ENCODE data around the gene GLI3.

GLI3 gene

GRCh38 chr7:41992881-41993867, 243.8 kb downstream of the GLI3 start:
- no peak for DNase-seq

GRCh38 chr7:41984888-41985287, 252.1 kb downstream of the GLI3 start:
- no peak for DNase-seq

DNA sequence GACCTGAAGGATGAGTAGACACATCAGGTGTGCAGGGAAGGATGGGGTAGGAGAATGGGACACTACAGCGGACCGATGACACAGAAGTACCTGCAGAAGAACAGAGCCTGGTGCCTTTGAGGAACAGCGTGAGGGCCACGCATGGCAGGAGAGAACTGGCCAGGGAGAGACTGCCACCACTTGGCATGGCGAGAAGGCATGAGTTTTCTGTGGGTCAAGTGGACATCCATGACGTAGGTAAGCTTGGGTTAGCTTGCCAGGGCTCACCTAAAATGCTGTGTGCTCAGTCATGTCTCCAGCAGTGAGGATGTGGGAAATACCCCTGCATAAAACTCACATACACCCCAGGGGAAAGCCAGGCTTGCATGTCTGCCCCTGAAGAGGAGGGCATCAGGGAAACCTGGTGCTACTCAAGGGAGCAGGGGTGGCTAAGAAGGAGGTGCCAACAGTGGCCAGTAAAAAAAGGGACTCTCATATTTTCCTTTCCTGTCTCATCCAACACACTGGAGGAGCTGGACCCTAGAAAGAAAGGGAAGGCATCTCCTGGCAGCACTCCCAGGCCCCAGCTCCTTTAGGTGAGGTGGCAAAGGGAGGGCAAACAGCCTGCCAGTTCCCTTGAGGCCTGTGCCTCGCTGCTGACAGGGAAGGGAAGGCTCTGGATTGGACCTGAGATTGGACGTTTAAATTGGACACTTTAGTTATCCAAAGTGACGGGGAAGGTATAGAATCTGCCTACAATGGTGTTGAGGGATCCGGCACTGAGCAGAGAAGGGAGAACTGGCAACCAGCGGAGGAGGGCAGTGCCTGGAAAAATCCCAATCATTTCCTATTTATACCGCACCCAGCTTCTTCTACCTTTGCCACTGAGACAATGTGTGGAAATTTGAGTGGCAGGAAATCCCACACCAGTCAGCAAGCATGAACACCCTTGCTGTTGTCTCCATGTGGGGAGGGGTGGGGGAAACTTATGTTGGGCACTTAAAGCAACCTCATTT, 255.7 kb downstream of the GLI3 start:
- no peak for DNase-seq

DNA sequence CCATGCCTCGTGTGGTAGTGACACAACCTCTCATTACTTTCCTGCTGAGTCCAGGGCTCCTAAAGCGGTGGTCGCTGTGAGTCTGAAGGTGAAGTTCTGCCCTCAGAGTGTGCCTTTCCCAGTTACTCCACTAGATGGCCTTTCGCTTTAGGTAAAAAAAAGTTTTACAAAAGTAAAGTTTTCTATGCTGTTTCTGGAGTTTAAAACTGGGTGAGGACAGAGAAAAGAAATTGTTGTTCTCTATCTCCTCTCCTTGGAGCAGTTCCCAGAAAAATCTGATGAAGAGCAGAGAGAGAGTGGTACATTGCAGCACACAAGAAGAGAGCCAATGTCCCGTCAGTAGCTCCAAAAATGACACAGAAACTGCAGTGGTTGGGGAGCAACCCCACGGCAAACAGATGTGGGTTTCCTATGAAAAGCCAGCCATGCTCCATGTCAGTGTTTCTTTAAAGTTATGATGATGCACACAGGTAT, 257.1 kb downstream of the GLI3 start:
- no peak for DNase-seq

GRCh38 chr7:41978858-41979257, 258.2 kb downstream of the GLI3 start:
- no peak for DNase-seq

DNA sequence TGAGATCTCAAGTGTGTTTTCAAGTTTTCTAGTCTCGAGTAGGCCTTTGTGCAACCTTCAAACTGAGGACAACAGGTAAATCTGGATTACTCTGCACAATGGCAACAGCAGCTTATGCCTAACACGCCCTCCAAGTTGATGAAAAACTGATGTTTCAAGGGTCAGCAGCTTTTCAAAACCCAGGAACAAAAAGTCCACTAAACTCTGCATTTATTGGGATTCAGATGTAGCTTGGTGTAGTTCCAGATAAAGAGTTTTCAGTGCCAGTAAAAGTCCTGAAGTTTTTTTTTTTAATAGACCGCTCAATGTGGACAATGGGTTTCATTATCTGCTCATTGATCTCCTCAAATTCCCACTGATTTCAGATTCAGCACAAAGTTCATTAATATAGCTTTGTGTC, 259.3 kb downstream of the GLI3 start:
- DNase-seq, result no peak

DNA sequence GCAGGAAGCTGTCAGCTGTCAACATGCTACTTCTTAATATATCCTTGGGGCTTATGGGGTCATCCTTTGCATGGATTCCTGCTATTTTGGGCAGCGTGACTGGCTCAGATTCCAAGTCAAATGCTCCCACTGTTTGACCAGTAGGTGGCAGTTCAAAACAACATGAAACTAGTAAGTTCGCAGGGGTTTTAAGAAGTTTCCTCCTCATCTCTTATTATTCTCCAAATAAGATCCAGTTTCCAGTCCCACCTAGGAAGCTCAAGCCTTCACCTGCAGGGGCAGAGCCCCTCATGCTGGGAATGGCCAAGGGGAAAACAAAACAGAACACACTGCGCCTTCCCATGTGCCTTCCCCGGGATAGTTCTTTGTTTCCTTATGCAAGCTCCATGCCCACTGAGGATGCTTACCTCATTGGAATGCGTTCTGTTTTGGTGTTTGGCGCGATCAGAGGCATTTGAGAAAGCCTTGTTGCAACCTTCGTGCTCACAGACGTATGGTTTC, 259.8 kb downstream of the GLI3 start:
- DNase-seq, result peak in 1 of 2 experiments; percentile 34

DNA sequence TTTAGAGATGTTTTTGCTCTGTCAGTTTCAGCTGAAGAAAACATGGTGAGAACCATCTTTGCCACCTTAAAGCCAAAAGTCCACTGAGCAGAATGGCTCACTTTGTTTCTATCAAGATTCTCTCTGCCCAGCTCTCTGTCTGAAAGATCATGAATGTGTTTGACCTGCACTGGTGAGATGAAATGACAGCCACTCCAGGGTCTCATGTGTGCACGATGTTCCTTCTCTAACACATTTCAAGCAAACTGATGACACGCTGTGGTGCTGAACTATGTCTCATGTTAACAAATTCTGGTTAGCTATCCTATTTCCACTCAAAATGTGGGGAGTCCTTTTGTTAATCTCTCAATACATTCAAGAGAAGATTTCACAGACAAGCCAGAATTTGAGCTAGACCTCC, 260.6 kb downstream of the GLI3 start:
- no peak for DNase-seq

DNA sequence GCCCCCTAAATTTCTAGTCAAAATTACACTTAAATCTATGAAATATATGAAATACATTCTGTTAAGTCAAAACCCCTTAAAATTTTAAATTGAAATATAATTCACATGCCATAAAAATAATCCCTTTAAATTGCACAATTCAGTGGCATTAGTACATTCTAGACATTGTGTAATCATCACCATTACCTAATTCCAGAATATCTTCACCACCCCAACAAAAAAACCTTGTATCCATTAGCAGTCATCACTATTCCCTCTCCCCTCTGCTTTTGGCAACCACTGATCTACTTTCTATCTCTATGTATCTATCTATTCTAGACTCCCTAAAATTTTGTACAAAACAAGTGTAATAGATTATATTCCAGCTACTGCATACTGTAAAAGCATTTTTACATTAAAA, 261.2 kb downstream of the GLI3 start:
- DNase-seq, result no peak

DNA sequence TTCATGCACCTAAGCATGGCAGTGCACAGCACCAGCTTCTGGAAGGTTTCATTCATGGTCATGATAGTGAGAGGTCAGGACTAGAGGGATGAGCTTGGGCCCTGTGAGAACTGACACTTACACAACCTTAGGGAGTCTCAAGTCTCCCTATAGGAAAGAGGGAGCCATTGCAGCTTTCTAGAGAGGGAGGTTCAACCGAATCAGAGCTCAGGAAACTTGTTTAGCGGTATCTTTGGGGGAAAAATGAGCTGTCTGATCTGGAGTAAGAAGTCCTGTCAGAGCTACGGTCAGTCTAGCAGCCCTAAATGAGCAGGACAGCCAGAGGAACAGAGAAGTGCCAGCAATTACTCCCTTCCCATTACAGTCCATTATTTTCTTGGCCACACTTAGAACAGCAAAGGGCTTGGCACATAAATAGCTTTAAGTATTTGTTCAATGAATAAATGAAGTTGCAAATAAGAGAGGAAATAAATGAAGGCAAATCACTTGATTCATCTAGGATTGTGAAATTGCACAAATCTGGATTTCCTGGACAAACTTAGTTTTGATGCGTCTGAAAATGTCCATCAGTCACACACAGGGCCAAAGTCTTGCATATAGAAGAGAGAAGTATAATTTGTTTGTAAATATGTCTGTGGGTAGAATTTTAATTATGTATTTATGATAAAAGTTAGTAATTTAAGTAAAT, 262.0 kb downstream of the GLI3 start:
- DNase-seq, result no peak

- DNase-seq, result no peak
Observed at GRCh38 chr7:41973202-41973730, 263.7 kb downstream of the GLI3 start.

- no peak for DNase-seq
Observed at GRCh38 chr7:41972776-41973175, 264.2 kb downstream of the GLI3 start.

DNA sequence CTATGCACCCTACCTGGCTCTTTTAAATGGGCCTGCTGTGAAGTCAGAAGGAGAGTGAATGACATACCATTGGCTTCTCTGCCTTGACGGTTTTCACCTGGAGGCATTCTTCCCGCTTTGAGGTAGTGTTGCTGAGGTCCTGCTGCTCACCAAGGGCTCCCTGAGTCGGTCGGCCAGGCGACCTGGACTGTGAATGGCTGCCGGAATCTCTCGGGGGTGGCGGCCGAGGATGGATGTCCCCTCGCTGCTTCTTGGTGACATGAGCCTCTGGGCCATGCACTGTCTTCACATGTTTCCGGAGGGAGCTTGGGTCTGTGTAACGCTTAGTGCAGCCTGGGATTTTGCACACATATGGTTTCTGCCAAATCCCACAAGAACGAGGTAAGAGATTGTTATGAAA, 264.7 kb downstream of the GLI3 start:
- no peak for DNase-seq

DNA sequence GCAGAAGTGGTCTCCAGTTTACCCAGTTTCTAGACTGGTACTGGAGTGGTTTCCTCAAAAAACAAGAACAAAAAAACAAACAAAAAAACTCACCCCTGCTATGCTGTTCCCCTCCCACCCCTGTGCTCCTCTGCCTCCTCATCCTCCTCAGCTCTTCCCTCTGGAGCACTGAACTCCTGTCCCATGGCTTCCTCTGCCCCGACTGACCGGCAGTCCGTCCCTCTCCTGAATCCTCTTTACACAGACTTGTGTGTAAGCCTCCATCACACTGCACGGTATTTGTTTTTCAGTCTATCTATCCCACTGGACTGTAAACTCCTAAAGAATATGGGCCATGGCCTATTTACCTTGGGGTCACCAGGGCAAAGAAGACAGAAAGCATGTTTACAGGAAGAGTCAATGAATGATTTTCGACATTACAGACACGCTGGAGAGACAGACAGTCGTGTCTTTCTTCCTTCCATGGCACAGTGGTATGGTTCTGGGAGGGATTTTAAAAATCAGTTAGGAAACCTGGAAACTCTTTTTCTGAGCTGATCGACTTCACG, 265.3 kb downstream of the GLI3 start:
- no peak for DNase-seq

DNA sequence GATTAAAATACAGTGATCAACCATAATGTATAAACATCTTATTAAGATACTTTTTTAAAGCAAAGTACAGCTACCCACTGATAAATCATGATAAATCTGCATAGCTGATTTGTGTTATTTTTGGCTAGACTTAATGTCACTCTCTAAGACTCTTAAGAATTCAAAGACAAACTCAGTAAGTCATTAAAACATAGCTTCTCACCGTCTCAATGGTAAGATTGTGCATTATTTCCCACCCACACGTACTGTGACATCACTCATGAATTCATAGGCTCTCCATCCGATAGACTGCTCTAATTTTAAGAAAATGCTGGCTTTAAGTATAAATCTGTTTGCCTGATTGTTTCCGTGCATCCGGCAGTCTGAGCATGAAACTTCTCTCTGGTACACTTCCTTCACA, 266.1 kb downstream of the GLI3 start:
- no peak for DNase-seq

- no peak for DNase-seq
Observed at GRCh38 chr7:41969561-41970105, 267.4 kb downstream of the GLI3 start.

DNA sequence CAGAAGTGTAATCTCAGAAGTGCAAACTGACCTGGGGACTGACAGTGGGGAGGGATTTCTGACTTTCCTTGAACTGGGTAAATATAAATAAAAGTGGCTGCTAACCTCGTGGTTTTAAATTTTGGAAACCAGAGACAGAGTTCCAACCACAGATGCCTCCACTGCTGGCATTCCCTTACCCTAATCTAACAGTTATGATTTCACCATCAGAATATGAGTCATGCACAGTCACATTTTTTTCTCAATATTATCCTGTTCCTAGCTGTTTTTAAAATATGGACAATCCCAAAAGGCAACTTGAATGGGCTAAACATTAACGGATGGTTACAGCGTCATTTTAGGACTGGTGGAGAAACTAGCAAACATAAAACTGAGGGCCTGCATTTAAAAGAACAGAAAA, 269.9 kb downstream of the GLI3 start:
- no peak for DNase-seq

GRCh38 chr7:41965951-41966505, 271.0 kb downstream of the GLI3 start:
- DNase-seq, result no peak

- DNase-seq, result no peak
Observed at GRCh38 chr7:41964849-41965745, 271.9 kb downstream of the GLI3 start.

DNA sequence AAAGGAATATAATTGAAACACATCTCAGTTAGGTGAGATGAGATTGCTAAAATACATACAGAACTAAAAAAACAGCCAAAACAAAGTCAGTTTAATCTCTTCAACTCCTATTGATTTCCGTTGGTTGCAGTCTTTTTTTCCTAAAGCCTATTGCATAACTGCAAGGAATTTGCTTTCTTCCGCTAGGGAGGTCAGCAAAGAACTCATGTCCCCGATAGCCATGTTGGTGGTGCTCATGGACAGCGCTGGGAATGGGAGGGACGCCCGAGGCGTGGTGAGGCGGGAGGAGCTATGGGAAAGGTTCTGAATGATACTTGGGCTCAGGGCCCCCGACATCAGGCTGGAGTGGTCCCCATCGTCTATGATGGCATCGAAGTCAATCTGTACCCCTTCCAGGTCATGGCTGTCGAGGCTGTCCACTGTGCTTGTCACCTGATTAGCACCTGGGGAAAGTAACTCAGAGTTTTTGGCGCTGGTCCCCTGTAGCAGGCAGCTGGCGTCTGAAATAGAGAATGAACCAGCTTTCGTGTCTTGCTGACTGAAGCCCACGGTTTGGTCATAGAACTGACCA, 272.7 kb downstream of the GLI3 start:
- no peak for DNase-seq
